ENCODE data around the gene SUCO.

The SUCO gene

DNA sequence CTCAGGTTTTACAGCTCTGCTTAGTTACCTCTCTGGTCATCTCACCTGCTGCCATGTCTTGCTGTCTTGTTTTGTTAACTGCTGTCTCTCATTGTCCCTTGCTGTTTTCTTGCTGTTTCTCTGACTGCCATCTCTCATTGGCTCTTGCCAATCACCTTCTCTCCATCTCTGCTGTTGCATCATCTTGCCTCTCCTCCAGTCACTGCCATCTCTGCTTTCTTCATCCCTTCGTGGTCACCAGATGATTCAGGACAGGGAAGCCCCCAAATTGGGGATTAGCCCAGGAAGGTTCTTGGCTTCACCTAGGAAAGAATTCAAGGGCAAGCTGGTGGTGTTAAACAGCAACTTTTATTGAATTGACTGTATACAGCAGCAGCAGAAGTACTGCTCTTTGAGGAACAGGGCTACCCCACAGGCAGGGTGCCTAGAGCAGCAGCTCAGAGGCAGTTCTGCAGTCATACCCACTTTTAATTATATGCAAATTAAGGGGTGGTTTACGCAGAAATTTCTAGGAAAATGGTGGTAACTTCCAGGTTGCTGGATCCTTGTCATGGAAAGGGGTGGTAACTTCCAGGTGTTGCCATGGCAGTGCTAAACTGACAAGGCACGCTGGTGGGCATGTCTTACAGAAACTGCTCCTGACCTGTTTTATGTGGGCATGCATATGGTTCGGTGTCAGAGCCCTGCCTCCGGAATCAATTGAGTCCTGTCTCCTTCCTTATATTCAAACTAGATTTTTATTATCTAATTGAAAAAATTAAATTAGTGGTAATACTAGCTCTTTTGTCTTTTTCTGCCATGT, 33.4 kb downstream of the SUCO start:
- peaks cover 93% of the 10 kb centered on the region for H3K36me3 ChIP-seq (ENCODE audit: control insufficient read depth, insufficient read depth, low read length)

DNA sequence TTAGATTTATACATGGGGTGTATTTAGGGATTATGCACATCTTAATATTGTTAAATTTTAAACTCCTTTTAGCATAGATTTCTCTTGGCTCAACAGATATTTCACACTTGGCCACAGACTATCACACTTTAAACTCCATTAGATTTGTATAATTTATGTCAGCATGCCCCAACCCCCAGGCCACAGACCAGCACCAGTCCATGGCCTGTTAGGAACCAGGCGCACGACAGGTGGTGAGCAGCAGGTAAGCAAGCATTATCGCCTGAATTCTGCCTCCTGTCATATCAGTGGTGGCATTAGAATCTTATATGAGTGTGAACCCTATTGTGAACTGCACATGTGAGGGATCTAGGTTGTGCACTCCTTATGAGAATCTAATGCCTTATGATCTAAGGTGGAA, 34.8 kb downstream of the SUCO start:
- no peaks in the 10 kb centered on the region for H3K27me3 ChIP-seq (ENCODE audit: control insufficient read depth, insufficient read depth, low read length)
- H3K36me3 ChIP-seq (ENCODE audit: control insufficient read depth, insufficient read depth, low read length), result peaks cover 83% of the 10 kb centered on the region
- H3K4me1 ChIP-seq (ENCODE audit: control insufficient read depth, insufficient read depth, low read length), result no peaks in the 10 kb centered on the region

More for the DNA sequence above, 33.4 kb downstream of the SUCO start:
- H3K4me1 ChIP-seq (ENCODE audit: control insufficient read depth, insufficient read depth, low read length), result no peaks in the 10 kb centered on the region
- H3K27me3 ChIP-seq (ENCODE audit: control insufficient read depth, insufficient read depth, low read length), result no peaks in the 10 kb centered on the region
- H3K9ac ChIP-seq (ENCODE audit: low read length), result no peak overlapping the region
- peaks cover 5% of the 10 kb centered on the region for H3K9me3 ChIP-seq (ENCODE audit: control insufficient read depth, insufficient read depth, low read depth, low read length)
- no peak overlapping the region; the same call in 1 of the 2 replicates for H3K27ac ChIP-seq (ENCODE audit: low read depth, low read length)
- no peak overlapping the region for H3K4me3 ChIP-seq (ENCODE audit: low read depth, low read length)

DNA sequence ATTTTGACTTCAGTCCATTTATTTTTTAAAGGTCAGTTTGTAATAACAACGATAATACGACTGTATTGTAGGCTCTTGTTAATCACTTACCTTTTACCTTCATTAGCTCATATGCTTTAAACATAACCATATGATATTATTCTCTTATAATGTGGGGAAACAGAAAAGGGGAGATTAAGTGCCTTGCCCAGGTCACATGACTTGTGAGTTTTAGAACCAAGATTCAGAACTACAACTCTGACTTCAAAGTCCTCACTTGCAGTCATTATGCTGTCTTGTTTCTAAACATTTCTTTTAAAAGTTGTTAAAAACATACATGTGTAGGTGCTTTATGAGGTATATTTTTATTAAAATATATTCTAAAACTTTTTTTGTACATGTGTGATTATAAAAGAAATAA, 41.1 kb downstream of the SUCO start:
- Histone ChIP-seq H3K9ac (ENCODE audit: low read length) (no peak overlapping the region), H3K27me3 (ENCODE audit: control insufficient read depth, insufficient read depth, low read length) (no peaks in the 10 kb centered on the region), H3K9me3 (ENCODE audit: control insufficient read depth, insufficient read depth, low read depth, low read length) (peaks cover 5% of the 10 kb centered on the region), H3K36me3 (ENCODE audit: control insufficient read depth, insufficient read depth, low read length) (peaks cover 68% of the 10 kb centered on the region), H3K27ac (ENCODE audit: low read depth, low read length) (no peak overlapping the region), H3K4me3 (ENCODE audit: low read depth, low read length) (no peak overlapping the region), H3K4me1 (ENCODE audit: control insufficient read depth, insufficient read depth, low read length) (no peaks in the 10 kb centered on the region)

More for the DNA sequence above, 34.8 kb downstream of the SUCO start:
- Histone ChIP-seq H3K4me3 (ENCODE audit: low read depth, low read length) (no peak overlapping the region), H3K27ac (ENCODE audit: low read depth, low read length) (no peak overlapping the region), H3K9me3 (ENCODE audit: control insufficient read depth, insufficient read depth, low read depth, low read length) (peaks cover 5% of the 10 kb centered on the region), H3K9ac (ENCODE audit: low read length) (no peak overlapping the region)

DNA sequence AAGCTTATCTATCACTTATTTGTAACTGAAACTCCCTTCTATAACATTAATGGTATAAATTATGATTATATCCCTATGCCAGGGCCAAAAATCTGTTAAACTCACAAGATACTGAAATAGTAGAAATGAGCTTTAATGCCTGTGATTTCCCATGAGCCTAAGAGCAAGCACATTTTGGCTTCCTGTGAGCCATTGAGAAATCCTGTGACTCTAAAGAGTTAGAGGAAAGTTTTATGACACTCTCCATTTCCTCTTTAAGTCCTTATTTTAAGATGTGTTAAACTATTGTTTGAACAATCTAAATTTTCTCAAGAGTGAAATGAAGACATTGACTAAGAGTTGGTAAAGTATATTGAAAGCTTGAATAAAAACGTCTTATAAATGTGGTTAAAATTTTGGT, 45.6 kb downstream of the SUCO start:
- H3K9ac ChIP-seq (ENCODE audit: low read length), result no peak overlapping the region
- H3K4me1 ChIP-seq (ENCODE audit: control insufficient read depth, insufficient read depth, low read length), result peaks cover 25% of the 10 kb centered on the region
- no peak overlapping the region for H3K27ac ChIP-seq (ENCODE audit: low read depth, low read length)
- H3K4me3 ChIP-seq (ENCODE audit: low read depth, low read length), result no peak overlapping the region
- peaks cover 58% of the 10 kb centered on the region for H3K36me3 ChIP-seq (ENCODE audit: control insufficient read depth, insufficient read depth, low read length)
- no peaks in the 10 kb centered on the region for H3K27me3 ChIP-seq (ENCODE audit: control insufficient read depth, insufficient read depth, low read length)
- H3K9me3 ChIP-seq (ENCODE audit: control insufficient read depth, insufficient read depth, low read depth, low read length), result no peaks in the 10 kb centered on the region

DNA sequence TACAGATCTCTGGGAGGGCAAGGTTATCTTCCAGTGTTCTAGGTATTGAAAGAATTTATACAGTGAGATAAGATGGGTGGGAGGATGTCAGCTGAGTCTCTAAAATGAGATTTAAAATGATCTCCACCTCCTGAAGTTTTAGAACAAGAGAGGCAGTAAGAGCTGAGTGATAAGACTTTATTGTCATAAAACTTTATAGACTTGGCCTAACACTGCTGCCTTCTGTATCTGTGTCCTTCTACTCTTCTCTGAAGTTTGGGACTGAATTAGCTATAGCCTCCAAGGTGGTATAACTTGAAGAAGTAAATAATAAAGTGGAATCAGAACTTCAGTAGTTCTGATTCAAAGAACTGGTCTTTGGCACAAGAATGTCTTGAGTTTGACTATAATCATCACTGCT, 48.3 kb downstream of the SUCO start:
- peaks cover 42% of the 10 kb centered on the region for H3K36me3 ChIP-seq (ENCODE audit: control insufficient read depth, insufficient read depth, low read length)
- H3K27ac ChIP-seq (ENCODE audit: low read depth, low read length), result no peak overlapping the region
- no peaks in the 10 kb centered on the region for H3K27me3 ChIP-seq (ENCODE audit: control insufficient read depth, insufficient read depth, low read length)
- H3K4me1 ChIP-seq (ENCODE audit: control insufficient read depth, insufficient read depth, low read length), result peaks cover 27% of the 10 kb centered on the region
- no peak overlapping the region for H3K9ac ChIP-seq (ENCODE audit: low read length)
- no peak overlapping the region for H3K4me3 ChIP-seq (ENCODE audit: low read depth, low read length)
- H3K9me3 ChIP-seq (ENCODE audit: control insufficient read depth, insufficient read depth, low read depth, low read length), result no peaks in the 10 kb centered on the region

DNA sequence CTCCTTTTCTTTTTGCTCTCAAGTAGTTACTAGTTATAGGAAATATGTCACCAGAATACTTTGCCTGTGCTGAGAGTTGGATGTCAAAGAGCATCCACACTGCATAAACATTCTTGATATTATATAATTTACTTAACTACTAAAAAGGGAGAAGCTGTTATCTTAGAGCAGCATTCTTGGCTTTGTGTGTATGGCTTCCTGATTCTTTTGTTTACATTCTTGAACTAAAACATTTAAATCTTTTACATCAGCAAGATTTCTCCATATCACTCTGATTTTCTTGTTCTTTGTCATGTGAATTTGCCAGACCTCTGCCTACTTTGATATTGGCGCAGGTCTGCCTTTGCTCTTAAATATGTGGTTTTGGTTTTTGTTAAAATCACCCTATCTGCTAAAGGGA, 48.8 kb downstream of the SUCO start:
- no peaks in the 10 kb centered on the region for H3K9me3 ChIP-seq (ENCODE audit: control insufficient read depth, insufficient read depth, low read depth, low read length)
- H3K4me3 ChIP-seq (ENCODE audit: low read depth, low read length), result no peak overlapping the region
- H3K4me1 ChIP-seq (ENCODE audit: control insufficient read depth, insufficient read depth, low read length), result peaks cover 27% of the 10 kb centered on the region
- no peak overlapping the region for H3K9ac ChIP-seq (ENCODE audit: low read length)
- H3K36me3 ChIP-seq (ENCODE audit: control insufficient read depth, insufficient read depth, low read length), result peaks cover 45% of the 10 kb centered on the region
- peak overlapping the region; percentile 55; the same call in 1 of the 2 replicates for H3K27ac ChIP-seq (ENCODE audit: low read depth, low read length)
- no peaks in the 10 kb centered on the region for H3K27me3 ChIP-seq (ENCODE audit: control insufficient read depth, insufficient read depth, low read length)

DNA sequence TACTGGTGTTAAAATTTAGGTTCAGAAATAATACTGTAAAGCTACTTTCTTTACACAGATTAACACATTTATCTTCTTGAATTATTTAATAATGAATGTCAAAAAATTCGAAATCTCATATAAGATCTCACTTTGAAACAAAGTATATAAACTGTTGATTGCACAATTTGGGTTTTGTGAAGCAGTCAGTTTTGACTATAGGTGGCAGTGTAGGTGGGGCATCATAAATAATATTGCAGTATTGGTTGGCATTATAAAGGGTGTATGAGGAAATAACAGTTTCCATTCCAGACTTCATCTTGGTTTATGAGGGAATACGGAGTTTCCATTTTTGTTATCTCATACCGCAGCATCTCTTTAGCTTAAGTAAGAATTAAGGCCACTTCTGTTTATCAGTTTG, 49.9 kb downstream of the SUCO start:
- no peaks in the 10 kb centered on the region for H3K27me3 ChIP-seq (ENCODE audit: control insufficient read depth, insufficient read depth, low read length)
- H3K4me1 ChIP-seq (ENCODE audit: control insufficient read depth, insufficient read depth, low read length), result peaks cover 27% of the 10 kb centered on the region
- peaks cover 43% of the 10 kb centered on the region for H3K36me3 ChIP-seq (ENCODE audit: control insufficient read depth, insufficient read depth, low read length)
- no peaks in the 10 kb centered on the region for H3K9me3 ChIP-seq (ENCODE audit: control insufficient read depth, insufficient read depth, low read depth, low read length)
- no peak overlapping the region for H3K9ac ChIP-seq (ENCODE audit: low read length)
- H3K27ac ChIP-seq (ENCODE audit: low read depth, low read length), result no peak overlapping the region
- no peak overlapping the region for H3K4me3 ChIP-seq (ENCODE audit: low read depth, low read length)

DNA sequence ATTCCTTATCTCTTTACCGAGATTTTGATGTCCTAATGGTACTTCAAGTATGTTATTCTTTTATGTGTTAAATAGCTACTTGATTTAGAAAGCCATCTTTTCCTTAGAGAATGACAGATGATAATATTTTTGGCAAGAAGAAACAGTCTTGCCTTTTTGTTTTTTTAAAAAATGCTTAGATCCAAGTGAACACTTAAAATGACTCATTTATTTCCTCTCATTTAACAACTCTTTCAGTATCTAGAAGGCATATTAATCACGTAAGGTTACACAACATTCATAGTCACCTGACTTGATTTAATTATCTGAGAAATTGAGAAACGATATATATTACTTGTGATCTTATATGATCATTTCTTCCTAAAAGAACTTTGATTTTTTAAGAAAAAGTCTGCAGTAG, 52.4 kb downstream of the SUCO start:
- Histone ChIP-seq H3K27ac (ENCODE audit: low read depth, low read length) (no peak overlapping the region), H3K27me3 (ENCODE audit: control insufficient read depth, insufficient read depth, low read length) (no peaks in the 10 kb centered on the region), H3K4me1 (ENCODE audit: control insufficient read depth, insufficient read depth, low read length) (peaks cover 27% of the 10 kb centered on the region), H3K9ac (ENCODE audit: low read length) (no peak overlapping the region), H3K36me3 (ENCODE audit: control insufficient read depth, insufficient read depth, low read length) (peaks cover 46% of the 10 kb centered on the region), H3K9me3 (ENCODE audit: control insufficient read depth, insufficient read depth, low read depth, low read length) (no peaks in the 10 kb centered on the region), H3K4me3 (ENCODE audit: low read depth, low read length) (no peak overlapping the region)

DNA sequence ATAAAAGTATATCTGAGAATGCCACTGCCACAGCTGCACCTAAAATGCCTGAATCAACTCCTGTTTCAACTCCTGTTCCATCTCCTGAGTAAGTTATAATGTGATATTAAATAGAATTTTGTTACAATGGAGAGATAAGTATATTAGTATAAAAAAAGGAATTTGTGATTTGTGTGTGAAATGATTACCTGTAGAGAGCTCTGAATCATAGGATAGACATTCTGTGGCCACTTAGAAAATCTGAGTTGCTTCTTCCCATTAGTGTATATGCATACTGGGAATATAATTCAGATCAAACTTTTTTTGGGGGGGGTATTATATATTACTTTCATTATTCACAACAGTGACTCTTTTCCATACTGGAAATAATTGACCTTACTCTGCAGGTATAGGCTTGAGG, 52.9 kb downstream of the SUCO start:
- Histone ChIP-seq H3K36me3 (ENCODE audit: control insufficient read depth, insufficient read depth, low read length) (peaks cover 47% of the 10 kb centered on the region), H3K9ac (ENCODE audit: low read length) (no peak overlapping the region), H3K27ac (ENCODE audit: low read depth, low read length) (no peak overlapping the region), H3K27me3 (ENCODE audit: control insufficient read depth, insufficient read depth, low read length) (no peaks in the 10 kb centered on the region), H3K4me1 (ENCODE audit: control insufficient read depth, insufficient read depth, low read length) (peaks cover 27% of the 10 kb centered on the region), H3K4me3 (ENCODE audit: low read depth, low read length) (no peak overlapping the region), H3K9me3 (ENCODE audit: control insufficient read depth, insufficient read depth, low read depth, low read length) (no peaks in the 10 kb centered on the region)

DNA sequence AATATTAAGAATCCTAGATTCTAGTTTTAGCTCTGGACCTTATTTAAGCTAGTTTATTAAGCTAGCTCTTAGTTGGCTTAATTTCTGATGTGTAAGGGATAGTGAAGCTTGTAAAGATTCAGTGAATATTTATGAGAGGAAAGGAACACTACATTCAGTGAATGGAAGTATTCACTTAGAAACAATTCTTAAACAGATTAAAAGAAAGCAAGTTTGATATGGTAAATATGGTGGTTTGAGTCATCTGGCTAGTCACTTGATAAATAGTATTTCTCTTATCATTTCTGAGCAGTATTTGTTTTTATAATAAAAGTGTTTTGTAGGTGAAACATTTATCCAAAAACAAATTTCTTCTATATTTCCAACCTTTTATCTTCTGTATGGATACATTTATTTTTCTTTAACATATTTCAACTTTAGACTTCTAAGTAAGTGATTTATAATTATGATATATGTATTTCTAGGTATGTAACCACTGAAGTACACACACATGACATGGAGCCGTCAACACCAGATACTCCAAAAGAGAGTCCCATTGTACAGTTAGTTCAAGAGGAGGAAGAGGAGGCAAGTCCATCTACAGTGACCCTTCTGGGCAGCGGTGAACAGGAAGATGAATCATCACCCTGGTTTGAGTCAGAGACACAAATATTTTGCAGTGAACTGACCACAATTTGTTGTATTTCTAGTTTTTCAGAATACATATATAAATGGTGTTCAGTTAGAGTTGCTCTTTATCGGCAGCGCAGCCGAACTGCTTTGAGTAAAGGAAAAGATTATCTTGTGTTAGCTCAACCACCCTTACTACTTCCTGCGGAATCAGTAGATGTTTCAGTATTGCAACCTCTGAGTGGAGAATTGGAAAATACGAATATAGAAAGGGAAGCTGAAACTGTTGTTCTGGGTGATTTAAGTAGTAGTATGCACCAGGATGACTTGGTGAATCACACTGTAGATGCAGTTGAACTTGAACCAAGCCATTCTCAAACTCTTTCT, 55.6 kb downstream of the SUCO start:
- Histone ChIP-seq H3K36me3 (ENCODE audit: control insufficient read depth, insufficient read depth, low read length) (peaks cover 52% of the 10 kb centered on the region), H3K4me3 (ENCODE audit: low read depth, low read length) (no peak overlapping the region), H3K9ac (ENCODE audit: low read length) (no peak overlapping the region), H3K4me1 (ENCODE audit: control insufficient read depth, insufficient read depth, low read length) (peaks cover 2% of the 10 kb centered on the region; the same call in 1 of the 2 replicates), H3K27ac (ENCODE audit: low read depth, low read length) (no peak overlapping the region), H3K9me3 (ENCODE audit: control insufficient read depth, insufficient read depth, low read depth, low read length) (no peaks in the 10 kb centered on the region), H3K27me3 (ENCODE audit: control insufficient read depth, insufficient read depth, low read length) (no peaks in the 10 kb centered on the region)

DNA sequence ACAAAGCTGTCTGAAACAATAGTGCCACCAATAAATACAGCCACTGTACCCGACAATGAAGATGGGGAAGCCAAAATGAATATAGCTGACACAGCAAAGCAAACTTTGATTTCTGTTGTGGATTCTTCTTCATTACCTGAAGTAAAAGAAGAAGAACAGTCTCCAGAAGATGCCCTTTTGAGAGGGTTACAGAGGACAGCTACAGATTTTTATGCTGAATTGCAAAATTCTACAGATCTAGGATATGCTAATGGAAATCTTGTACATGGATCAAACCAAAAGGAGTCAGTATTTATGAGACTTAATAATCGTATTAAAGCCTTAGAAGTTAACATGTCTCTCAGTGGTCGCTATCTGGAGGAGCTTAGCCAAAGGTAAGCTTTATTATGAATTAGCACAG, 56.6 kb downstream of the SUCO start:
- no peak overlapping the region for H3K4me3 ChIP-seq (ENCODE audit: low read depth, low read length)
- H3K4me1 ChIP-seq (ENCODE audit: control insufficient read depth, insufficient read depth, low read length), result no peaks in the 10 kb centered on the region
- no peaks in the 10 kb centered on the region for H3K27me3 ChIP-seq (ENCODE audit: control insufficient read depth, insufficient read depth, low read length)
- H3K27ac ChIP-seq (ENCODE audit: low read depth, low read length), result no peak overlapping the region
- H3K36me3 ChIP-seq (ENCODE audit: control insufficient read depth, insufficient read depth, low read length), result peaks cover 54% of the 10 kb centered on the region
- H3K9ac ChIP-seq (ENCODE audit: low read length), result no peak overlapping the region
- H3K9me3 ChIP-seq (ENCODE audit: control insufficient read depth, insufficient read depth, low read depth, low read length), result no peaks in the 10 kb centered on the region

Measured in HUES6 (cell line).